Esophagus muscularis mucosa (tissue), 4 donors: ENCODE data around the gene ATXN10.

ENCODE experiments used
- EP300 ChIP-seq: sonication (generic); formaldehyde crosslinking; IDR thresholded peaks from one replicate; pipeline ENCODE4 v1.6.1; 2017; ENCODE audit warnings: antibody characterized with exemption
- POLR2A ChIP-seq: fragments of 450-650 bp; IDR thresholded peaks from one replicate; pipeline ENCODE4 v1.6.1; 2017; ENCODE audit warnings: antibody characterized with exemption, moderate library complexity, mild to moderate bottlenecking, low read depth
- POLR2AphosphoS5 ChIP-seq, 2 donors: sonication (generic); formaldehyde crosslinking; IDR thresholded peaks; one replicate each; pipeline ENCODE4 v1.6.1; 2017; ENCODE audit warnings: antibody characterized with exemption in 2 of 2
- TF ChIP-seq, protein P1 (sequence below), 3 experiments: fragments of 200-600 bp in 2 of 3; fragments of 450-650 bp in 1 of 3; sonication (generic) in 2 of 3; IDR thresholded peaks; one replicate each; pipeline ENCODE4 v1.5.1; 2017 to 2019; ENCODE audit warnings: antibody characterized with exemption in 3 of 3, mild to moderate bottlenecking in 2 of 3, moderate library complexity in 1 of 3

DNA sequence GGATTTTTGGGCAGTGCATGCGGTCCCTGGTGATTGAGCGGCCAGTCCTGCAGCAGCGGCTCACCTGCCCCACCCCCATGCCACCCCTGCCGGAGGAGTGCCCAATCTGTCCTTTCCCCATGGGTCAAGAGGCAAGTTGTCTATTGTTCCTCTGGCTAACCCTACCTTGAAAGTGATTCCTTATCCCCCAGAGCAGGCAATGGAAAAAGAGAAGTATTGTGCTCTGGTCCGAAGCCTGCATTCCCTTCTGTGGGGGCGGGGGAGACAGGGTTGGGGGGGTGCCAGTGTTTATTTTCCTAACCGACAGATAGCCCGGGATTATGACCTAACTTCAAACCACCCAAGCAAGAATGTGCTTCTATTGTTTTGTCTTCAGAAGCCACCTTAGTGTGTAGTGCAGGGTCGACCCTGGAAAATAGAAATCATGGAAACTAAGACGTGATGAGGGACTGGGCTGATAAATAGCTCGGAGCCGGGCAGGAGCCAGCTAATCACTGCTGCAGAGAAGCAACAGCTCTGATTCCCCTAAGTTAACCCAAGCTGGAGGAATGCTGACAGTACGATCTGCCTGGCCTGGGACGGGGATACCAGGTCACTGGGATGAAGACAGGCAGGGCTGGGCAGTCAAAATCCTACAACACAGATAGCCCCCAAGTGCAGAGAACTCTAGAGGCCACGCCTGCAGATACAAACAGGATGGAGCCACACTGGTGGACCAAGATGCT is 38.7 kb upstream of the ATXN10 start:
- TF ChIP-seq, protein P1, sequence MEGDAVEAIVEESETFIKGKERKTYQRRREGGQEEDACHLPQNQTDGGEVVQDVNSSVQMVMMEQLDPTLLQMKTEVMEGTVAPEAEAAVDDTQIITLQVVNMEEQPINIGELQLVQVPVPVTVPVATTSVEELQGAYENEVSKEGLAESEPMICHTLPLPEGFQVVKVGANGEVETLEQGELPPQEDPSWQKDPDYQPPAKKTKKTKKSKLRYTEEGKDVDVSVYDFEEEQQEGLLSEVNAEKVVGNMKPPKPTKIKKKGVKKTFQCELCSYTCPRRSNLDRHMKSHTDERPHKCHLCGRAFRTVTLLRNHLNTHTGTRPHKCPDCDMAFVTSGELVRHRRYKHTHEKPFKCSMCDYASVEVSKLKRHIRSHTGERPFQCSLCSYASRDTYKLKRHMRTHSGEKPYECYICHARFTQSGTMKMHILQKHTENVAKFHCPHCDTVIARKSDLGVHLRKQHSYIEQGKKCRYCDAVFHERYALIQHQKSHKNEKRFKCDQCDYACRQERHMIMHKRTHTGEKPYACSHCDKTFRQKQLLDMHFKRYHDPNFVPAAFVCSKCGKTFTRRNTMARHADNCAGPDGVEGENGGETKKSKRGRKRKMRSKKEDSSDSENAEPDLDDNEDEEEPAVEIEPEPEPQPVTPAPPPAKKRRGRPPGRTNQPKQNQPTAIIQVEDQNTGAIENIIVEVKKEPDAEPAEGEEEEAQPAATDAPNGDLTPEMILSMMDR (IDR thresholded peaks at IDR 0.05) = no peak
- TF ChIP-seq POLR2AphosphoS5 (IDR thresholded peaks at IDR 0.05) (no peak), POLR2A (no peak), EP300 (no peak)
